ENCODE results near the gene JAZF1.

Gene JAZF1

GRCh38 chr7:28102797-28103196 lies 77.8 kb downstream of the JAZF1 start:
- DNase-seq: no peak

DNA sequence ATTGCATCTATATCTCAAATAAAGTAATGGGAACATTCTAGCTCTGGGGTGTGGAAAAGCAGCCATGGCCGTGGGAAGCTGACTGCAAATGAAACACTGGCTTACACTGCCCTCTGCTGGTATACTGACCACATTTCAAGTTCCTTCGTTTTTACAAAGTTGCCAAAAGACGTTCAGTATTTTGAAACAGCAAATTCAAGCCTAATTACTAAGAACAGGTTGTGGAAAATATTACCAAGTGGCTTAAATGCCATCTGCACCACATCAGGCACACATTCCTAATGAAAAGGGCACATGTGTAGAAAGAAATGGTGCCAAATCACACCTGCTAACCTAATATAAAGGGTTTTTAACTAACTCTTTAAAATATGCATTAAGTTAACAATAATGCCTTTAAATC lies 83.9 kb downstream of the JAZF1 start:
- no peak for DNase-seq

DNA sequence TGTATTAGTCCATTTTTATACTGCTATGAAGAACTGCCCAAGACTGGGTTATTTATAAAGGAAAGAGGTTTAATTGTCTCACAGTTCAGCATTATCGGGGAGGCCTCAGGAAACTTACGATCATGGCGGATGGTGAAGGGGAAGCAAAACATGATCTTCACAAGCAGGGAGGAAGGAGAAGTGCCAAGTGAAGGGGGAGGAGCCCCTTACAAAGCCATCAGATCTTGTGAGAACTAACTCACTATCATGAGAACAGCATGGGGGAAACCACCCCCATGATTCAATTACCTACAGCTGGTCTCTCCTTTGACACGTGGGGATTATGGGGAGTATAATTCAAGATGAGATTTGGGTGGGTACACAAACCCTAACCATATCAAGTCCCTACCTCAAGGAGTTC lies 85.4 kb downstream of the JAZF1 start:
- DNase-seq: no peak

GRCh38 chr7:28093623-28094232 lies 86.9 kb downstream of the JAZF1 start:
- peak; percentile 16 for DNase-seq

DNA sequence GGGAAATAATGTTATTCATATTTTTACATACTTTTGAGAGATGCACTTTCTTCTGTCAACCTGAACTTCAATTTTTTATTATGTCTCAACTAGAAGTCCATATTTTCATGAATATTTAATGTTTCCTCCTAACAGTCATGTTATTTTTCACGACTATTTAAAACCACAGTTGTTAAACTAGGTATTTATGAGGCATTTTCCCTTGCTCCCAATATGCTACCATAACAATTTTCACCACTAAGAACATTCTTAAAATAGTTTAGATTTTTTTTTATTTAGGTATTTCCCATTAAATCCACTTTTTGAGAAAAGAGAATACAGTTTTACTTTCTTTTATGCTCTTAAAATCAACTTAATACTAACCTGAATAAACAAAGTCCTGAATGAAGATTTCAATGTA lies 89.4 kb downstream of the JAZF1 start:
- DNase-seq: no peak

DNA sequence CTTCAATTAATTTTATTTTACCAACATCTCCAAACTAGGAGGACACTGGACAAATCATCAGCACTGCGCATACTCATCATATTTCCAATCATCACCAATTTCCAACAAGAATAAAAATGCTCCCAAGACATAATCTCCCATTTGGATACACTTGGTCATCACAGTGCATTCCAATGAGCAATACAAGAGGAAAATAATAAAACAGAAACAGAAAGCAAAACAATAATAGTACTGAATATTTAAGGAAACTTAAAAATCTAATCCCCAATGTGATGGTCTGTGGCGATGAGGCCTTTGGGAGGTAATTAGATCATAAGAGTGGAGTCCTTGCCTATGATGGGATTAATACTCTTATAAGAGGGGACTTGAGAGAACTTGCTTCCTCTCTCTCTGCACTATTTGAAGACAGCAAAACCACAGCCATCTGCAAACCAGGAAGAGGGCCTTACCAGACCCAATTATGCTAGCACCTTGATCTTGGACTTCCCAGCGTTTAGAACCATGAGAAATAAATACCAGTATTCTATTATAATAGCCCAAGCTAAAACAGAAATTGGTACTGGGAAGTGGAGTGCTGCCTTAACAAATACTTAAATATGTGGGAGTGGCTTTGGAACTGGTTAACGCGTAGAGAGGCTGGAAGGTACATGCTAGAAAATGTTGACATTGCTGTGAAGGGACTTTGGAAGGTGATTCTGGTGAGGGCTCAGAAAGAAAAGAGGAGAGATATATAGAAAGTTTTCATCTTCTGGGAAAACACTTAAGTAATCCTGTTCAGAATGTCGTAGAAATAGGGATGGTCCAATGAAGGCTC lies 91.5 kb downstream of the JAZF1 start:
- DNase-seq: no peak

DNA sequence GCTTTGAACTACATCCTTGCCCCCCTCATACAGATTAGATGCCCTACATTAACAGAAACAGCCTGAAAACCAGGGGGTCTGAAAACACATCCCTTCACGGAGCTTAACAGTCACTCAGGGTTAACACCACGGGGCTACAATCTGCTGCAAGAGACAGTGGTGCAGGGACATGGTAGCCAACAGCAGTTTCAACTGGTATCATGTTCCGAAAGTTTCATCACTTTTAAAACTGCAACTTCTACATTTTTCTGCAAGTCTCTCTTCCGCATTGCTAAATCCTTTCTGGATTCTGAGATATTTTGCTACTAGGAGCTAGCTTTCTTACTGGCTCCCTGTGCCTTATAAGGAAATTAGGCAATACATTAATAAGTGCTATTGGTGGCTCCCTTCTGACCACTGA lies 92.6 kb downstream of the JAZF1 start:
- DNase-seq: no peak

GRCh38 chr7:28086198-28086597 lies 94.4 kb downstream of the JAZF1 start:
- no peak for DNase-seq

DNA sequence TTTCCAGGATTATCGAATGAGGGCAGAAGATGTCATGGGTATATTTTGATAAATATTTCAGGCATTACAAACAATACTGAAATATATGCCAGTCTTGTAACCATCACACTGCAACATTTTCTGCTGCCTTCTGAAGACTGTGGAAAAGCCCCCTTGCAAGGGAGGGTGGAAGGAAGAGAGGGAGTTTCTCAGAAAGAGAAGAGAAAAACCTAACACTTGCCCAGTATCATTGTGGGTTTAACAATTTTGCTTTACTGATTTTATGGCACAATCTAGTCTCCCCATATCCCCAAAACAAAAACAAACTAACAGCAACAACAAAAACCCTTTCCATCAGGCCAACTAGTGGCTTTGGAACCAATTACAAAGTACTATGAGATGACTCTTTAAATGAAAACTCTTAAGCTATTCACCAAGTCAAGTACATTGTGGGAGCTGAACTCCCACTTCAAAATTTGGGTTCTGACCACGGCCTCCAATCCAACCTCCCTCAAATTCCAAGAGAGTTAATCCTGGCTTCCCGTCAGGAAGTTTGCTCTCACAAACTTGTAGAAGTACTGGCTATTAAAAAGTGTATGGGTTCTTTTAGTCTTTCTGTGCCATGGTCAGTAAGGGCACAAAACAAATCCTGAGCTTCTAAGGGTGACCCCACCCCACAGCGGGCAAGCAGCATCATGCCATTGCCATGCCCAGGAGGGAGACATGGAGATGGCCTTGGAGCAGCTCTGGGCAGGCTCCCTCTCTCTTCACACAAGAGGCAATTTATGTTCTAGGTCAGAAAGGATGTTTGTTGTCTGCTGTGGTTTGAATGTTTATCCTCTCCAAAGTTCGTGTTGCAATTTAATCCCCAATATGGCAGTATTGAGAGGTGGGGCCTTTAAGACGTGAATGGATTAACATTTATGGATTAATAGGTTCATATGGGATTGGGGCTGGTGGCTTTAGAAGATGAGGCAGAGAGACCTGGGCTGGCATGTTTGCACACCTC lies 96.3 kb downstream of the JAZF1 start:
- no peak for DNase-seq

DNA sequence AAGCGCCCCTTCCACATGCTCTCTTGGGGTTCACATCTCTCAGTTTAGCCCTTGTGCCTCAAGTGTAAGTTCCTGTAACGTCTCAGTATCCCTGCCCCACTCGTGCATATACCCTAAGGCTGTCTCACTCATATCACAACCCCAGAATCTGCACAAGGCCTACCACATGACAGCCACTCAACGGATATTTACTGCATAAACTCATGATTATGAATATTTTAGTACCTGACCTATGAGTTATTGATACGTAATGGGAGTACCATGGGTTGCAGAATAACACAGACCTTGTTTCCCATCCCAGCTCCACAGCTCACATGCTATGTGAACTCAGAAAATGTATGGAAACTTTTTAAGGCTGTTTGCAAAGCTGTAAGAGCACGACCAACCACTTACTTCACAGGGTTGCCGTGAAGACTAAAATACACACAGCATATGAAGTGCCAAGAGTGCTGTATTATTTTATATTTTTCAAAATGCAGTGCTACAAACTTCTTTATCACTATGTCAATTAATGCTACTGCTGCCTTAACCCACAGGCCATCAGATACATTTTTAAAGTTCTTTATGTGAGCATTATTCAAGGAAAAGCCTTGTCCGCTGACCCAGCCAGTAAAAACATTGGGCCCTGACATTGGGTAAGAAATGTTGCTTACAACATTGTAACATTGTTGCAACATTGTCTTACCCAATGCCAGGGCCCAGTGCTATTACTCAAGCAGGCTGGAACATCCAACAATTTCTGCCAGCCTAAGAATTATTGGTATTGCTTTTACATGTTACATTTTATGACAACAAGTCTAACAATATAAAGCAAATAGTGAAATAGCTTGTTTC lies 97.2 kb downstream of the JAZF1 start:
- no peak for DNase-seq

GRCh38 chr7:28082071-28082470 lies 98.5 kb downstream of the JAZF1 start:
- DNase-seq: no peak

- no peak for DNase-seq
Observed at GRCh38 chr7:28081016-28081415, 99.6 kb downstream of the JAZF1 start.

DNA sequence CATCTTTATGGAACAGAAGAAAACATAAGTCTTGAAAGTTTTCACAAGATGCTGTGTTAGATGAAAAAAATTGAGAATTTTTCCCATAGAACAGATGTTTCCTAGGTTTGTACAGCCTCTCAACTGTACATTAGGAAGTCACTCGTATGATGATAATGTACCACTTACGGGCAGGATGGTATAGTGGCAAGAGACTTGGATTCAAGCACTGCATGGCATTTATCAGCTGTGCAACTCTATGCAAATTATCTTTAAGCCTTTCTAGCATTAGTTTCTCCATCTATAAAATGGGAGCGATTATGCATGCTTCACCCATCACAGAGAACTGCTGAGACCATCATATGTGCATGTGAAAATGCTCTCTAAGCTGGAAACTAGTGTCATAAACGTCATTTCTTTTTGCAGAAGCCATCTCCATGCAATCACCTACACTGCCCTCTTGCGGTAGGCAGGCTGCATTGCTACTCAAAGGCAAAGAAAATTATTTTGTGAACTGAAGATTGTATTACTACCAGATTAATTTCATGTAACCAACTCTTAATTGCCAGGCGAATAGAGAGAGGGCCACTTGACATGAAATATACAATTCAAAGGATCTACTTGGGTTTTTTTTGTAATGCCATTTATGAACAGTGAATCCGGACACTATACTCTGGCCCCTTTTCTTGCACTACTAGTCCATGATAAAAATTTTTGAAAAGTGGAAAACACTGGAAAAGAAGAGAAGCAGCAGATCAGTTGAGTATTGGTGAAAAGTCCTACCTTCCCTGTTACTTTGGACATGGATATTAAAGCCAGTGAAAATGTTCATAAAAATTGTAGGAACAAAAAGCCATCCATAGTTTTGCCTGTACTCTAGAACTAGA lies 102.3 kb downstream of the JAZF1 start:
- no peak for DNase-seq

- DNase-seq: no peak
Observed at GRCh38 chr7:28077616-28078015, 103.0 kb downstream of the JAZF1 start.

- DNase-seq: no peak
Observed at GRCh38 chr7:28076423-28077200, 104.0 kb downstream of the JAZF1 start.

DNA sequence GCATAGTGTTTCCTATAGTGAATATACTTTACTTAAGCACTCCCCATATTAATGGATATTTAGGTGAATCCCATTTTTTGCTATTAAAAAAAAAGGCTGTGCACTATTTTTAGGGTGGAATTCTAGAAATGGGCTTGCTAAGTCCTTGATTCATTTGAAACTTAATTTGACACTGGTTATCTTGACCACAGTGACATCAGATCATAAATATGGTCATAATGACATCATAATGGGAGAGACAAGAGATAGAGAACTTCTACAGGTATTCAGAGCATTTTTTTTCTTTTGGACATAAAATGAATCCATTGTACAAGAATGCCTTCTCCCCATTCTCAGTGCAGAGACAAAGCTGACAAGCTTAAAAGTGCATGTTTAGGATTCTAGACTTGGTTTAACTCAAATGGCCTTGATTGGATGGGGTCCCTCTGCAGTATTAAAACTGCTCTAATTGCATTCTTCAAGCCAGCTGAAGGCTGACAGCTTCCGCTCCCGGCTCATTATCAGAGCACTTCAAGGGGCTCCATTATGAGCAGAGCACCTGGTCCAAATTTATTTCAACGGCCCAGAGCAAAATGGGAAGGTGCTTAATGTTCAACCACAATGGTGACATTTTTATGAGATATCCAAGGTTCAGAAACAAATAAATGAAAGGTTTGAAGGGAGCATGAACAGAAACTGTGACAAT lies 104.8 kb downstream of the JAZF1 start:
- DNase-seq: peak; percentile 45

DNA sequence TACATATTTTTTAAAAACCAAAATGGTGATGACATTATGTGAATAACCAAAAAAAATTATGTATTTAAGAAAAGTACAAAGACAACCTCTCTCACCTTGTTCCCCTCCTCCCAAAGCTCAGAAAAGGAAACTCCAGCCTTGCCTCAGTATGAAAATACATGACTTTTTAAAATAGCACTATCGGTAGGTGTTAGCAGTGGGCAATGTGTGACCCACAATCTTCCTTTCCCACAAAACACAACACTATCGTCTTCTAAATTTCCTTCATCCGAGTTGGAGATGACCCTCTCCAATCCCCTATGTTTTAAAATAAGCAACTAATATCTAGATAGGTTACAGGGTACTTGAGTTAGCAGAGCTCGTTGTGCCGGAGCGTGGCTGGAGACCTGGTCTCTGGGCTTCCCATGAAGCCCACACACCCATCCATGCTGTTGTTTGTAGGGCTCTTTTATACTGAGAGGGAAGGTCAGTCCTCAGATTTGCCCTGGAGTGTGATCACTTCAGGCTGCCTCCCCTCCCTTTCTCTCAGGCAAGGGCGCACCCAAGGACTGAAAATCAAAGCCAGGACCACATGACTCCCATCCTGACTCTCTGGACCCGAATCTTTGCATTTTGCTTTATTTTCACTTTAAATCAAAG lies 107.6 kb downstream of the JAZF1 start:
- DNase-seq: no peak

- no peak for DNase-seq
Observed at GRCh38 chr7:28071570-28071969, 109.0 kb downstream of the JAZF1 start.

GRCh38 chr7:28070297-28071055 lies 110.1 kb downstream of the JAZF1 start:
- DNase-seq: no peak

Data from NCI-H524 treated with DMSO at 0.1 percent for 48 hours (cell line).